ENCODE results near the gene TOX3.

The TOX3 gene

DNA sequence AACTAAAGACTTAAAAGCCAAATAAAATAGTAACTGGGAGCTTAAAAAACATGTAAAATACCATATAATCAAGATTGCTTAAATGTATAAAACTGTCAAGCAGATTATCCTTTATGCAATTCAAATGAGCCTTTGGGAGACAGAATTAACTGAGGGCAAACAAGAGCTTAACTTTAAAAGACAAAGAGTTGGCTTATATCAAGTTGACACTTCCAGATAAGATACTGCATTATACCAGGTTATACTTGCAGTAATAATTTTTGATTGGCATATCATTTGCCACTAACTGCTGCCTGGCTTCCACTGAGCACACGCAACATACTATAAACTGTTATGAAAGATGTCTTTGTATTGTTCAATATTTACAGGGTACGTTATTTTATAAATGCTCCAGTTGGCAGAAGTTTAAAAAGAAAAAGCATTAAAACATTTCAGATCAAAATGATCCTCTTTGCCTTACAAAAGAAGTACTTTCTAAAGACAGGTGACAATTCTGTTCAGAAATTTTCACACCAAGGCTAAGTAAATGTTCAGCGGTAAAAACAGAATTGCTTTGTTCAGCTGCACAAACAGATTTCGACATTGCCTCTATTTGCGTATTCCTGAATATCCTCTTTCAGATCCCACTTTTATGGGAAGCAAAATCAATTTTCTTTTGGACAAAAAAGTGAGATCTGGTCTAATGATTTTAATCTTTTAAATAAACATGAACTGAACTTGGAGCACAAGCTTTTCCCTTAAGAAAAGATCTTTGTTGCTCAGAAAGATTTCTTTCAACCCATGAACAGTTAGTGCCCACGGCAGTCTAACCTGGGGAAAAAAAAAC lies 50.7 kb downstream of the TOX3 start:
- in situ Hi-C loops (cut with MboI; ENCODE audit: low sequenced_read_pairs), result no loop called here

DNA sequence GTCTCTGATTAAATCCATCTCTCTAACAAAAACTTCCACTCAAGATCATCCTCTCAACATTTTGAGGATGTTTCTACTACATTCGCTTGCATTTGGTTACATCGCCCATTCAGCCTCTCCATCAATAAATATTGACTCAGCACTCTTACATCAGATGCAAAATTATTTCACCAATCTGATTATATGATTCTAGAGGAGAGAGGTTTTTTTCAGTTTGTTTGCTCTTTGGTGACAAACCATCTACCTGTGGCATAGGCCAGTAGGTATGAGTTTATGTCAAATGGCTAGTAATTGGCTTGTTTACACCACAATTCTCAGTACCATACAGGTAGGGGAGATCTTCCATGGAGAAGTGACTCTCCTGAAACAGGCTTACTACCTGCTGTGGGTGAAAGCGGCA lies 52.3 kb downstream of the TOX3 start:
- in situ Hi-C loops (cut with MboI; ENCODE audit: low sequenced_read_pairs), result no loop called here

DNA sequence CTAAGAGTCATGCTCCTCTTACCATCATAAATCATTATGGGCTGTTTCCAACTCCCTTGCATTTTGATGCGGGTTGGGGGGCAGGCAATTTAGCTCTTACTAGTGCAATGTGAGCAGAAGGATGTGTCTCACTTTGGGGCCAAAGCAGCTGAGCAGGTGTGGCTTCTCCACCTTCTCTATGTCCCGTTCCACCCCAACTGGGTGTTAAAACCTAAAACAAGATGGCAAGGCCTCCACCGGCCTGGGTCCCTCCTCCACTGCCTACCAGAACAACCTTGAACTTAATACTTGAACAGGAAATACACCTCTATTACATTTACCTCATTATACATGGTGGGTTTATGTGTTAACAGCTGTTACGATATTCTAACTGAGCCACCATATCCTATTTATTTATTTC lies 52.8 kb downstream of the TOX3 start:
- in situ Hi-C loops (cut with MboI; ENCODE audit: low sequenced_read_pairs), result no loop called here

DNA sequence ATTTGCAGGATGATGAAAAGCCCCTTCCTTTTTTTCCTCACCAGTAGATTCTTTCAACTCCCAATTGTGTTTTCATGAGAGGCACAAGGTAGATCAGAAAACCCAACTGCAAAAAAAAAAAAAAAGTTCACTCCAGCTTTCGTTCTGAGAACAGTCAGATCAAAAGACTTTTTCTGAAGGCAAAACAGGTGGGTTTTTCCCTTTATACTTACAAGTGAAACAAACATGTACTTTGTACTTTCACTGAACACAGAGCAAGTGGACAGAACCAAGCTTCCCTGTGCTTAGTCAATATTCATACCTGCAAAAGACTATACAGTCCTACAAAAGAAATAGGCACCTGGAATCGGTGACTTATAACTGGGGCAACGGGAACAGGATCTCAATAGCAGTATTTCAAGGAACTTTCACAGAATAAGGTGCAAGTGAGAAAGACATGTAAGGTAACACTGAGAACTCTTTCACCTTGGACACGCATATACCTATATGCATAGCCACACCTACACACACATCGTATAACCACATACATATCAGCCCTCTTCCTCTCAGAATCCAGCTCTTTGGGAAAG lies 54.1 kb downstream of the TOX3 start:
- in situ Hi-C loops (cut with MboI; ENCODE audit: low sequenced_read_pairs), result no loop called here

- in situ Hi-C loops (cut with MboI; ENCODE audit: low sequenced_read_pairs), result no loop called here
Measured at GRCh38 chr16:52491216-52491615, 55.7 kb downstream of the TOX3 start.

DNA sequence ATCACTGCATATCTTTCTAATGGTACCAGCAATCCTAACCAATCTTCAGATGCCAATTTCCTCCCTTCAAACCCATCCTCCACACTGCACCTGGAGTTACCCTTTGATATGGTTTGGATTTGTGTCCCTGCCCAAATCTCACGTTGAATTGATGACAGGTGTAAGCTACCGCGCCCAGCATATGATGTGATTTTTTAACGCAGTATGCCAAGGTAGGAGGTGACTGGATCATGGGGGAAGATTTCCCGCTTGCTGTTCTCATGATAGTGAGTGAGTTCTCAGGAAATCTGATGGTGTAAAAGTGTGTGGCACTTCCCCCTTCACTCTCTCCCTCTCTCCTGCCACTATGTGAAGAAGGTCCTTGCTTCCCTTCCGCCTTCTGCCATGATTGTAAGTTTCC lies 57.0 kb downstream of the TOX3 start:
- in situ Hi-C loops (cut with MboI; ENCODE audit: low sequenced_read_pairs), result no loop called here

- in situ Hi-C loops (cut with MboI; ENCODE audit: low sequenced_read_pairs), result no loop called here
Measured at GRCh38 chr16:52488837-52489289, 58.1 kb downstream of the TOX3 start.

DNA sequence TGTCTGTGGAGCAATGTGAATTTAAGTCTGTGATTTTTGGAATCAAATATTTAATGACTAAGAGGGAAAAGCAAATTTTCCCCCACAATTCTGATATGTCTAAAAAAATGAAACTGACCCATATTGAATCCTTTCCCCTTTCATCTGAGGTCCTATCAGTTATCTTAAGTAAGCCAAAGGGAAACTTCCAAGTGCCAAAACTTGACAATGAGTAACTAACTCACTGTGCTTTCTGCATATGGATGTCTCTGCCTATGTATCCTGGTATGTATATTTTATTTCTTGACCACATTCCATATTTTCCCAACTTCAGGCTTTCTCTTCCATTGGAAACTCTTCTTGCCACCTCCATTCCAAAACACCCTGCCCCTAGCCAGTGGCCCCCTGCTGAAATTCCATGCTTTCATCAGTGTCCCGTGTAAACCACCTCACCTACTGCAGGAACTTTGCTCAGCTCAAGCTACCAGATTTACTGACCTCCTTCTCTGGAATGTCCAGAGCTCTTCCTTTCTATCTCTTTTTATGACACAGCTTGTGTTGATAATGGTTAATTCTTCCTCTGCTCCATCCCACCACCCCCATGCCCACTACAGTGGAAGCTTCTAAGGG lies 59.0 kb downstream of the TOX3 start:
- in situ Hi-C loops (cut with MboI; ENCODE audit: low sequenced_read_pairs), result no loop called here

GRCh38 chr16:52480237-52480636 lies 66.7 kb downstream of the TOX3 start:
- in situ Hi-C loops (cut with MboI; ENCODE audit: low sequenced_read_pairs), result no loop called here

DNA sequence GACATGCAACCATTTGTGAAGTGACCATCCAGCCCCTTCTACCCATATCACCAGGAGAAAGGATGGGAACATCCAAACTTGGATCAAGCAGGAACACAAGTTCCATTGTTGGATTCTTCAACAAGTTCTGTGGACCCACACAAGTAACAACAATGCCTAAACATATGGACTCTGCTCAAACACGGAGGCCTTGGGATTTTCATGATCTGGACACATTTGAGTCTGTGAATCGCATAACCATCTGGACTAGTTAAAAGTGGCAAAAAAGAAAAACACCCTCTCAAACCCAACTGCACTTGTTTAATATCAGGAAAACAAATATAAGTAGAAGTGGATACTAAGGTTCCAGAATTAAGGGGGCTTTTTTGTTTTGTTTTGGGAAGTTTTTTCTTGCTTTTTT lies 70.8 kb downstream of the TOX3 start:
- in situ Hi-C loops (cut with MboI; ENCODE audit: low sequenced_read_pairs), result no loop called here

DNA sequence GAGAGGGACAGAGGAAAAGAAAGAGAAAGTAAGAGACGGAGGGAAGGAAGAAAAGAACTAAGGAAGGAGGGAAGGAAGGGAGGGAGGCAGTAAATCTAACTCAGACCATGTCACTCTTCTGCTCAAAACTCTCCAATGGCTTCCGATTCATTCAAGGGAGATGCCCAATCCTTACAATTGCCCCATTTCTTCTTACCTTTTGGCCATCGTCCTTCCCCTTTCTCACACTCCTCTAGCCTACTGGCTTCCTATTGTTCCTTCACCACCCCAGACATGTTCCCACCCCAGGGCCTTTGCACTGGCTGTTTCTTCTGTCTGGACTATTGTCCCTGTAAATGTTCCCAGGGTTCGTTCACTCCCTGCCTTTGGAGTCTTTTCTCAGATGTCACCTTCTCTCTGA lies 72.3 kb downstream of the TOX3 start:
- in situ Hi-C loops (cut with MboI; ENCODE audit: low sequenced_read_pairs), result no loop called here

DNA sequence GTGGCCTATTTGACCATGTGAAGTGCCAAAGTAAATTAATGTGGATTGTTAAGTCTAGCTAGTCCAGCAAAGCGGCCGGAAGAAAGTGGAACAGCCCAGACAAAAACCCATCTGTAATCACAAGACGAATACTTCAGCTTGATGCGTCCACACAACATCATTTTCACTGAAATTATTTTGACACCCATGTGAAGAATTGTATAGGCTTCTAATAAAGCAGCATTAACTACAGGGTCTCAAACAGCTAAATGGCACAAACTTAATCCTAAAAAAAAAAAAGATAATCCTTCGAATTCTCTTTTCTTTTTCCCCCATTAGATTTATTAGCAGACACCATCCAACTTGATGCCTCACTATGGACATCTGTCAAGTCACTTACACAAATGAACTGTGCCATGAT lies 73.8 kb downstream of the TOX3 start:
- in situ Hi-C loops (cut with MboI; ENCODE audit: low sequenced_read_pairs), result no loop called here

GRCh38 chr16:52471650-52472370 lies 75.1 kb downstream of the TOX3 start:
- in situ Hi-C loops (cut with MboI; ENCODE audit: low sequenced_read_pairs), result no loop called here

GRCh38 chr16:52470585-52470984 lies 76.4 kb downstream of the TOX3 start:
- in situ Hi-C loops (cut with MboI; ENCODE audit: low sequenced_read_pairs), result no loop called here

GRCh38 chr16:52469775-52470174 lies 77.2 kb downstream of the TOX3 start:
- in situ Hi-C loops (cut with MboI; ENCODE audit: low sequenced_read_pairs), result no loop called here

GRCh38 chr16:52469091-52469490 lies 77.9 kb downstream of the TOX3 start:
- in situ Hi-C loops (cut with MboI; ENCODE audit: low sequenced_read_pairs), result no loop called here

GRCh38 chr16:52467753-52468152 lies 79.2 kb downstream of the TOX3 start:
- in situ Hi-C loops (cut with MboI; ENCODE audit: low sequenced_read_pairs), result no loop called here

GRCh38 chr16:52466994-52467393 lies 79.9 kb downstream of the TOX3 start:
- in situ Hi-C loops (cut with MboI; ENCODE audit: low sequenced_read_pairs), result no loop called here

DNA sequence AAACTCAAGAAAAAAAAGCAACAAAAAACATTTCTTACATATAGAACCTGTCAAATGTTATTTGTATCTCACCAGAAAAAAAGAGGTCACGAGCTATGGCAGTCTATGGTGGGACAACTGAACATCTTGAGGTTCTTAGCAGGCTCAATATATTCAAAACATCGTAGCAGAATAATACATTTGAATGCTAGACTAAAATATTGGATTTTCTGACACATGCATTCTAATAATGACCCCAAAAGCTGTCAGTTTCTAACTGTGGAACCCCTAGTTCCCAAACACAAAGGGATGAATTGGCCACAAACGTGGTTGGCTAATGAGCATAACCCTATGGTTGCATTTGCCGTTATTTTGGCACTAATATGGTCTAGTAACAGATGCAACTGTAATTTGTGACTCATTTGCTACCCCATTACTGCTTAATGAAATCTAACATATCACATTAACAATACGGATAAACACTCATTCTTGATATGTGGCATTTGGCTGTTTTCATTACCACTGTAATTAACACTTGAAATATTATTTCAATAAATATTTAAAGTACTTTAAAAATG lies 81.2 kb downstream of the TOX3 start:
- in situ Hi-C loops (cut with MboI; ENCODE audit: low sequenced_read_pairs), result no loop called here

- in situ Hi-C loops (cut with MboI; ENCODE audit: low sequenced_read_pairs), result no loop called here
Measured at GRCh38 chr16:52463904-52464303, 83.0 kb downstream of the TOX3 start.

DNA sequence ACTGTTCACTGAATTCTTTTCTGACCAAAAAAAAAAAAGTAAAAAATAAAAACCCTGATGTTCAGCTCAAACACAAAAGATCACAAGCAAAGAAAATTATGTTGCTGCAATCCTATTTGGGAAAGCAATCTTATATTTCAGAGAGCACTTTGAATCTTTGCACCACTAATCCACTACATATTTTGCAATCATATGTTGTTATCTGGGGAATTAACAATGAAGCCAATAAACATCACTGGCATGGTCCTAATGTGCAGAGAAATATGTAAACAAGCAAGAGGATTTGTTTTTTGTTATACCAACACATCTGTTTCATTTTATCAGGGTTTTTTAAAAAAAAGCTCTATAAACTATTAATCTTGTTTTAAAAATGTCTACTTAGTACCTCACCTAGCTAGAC lies 84.1 kb downstream of the TOX3 start:
- in situ Hi-C loops (cut with MboI; ENCODE audit: low sequenced_read_pairs), result no loop called here

Data from HL-60/S4 treated with phorbol 12-myristate 13-acetate at 8.2 ng/mL for 4 days and 3 days (cell line).